ENCODE data around the gene TMPRSS7. TPM values are rescaled to one million over a fixed set of nuclear protein-coding genes. Genes with fewer than 3 reads are reported as not detected.
A peak's percentile ranks its signal among the peaks of the same experiment; 100 is the strongest.

Gene TMPRSS7
- polyA plus RNA-seq, 1 experiment = not detected

GRCh38 chr3:112090887-112091586 is 56.5 kb downstream of the TMPRSS7 start:
- H3K4me3 ChIP-seq (ENCODE audit: low read depth, low read length) = no peak overlapping the region
- TF ChIP-seq, protein P1, sequence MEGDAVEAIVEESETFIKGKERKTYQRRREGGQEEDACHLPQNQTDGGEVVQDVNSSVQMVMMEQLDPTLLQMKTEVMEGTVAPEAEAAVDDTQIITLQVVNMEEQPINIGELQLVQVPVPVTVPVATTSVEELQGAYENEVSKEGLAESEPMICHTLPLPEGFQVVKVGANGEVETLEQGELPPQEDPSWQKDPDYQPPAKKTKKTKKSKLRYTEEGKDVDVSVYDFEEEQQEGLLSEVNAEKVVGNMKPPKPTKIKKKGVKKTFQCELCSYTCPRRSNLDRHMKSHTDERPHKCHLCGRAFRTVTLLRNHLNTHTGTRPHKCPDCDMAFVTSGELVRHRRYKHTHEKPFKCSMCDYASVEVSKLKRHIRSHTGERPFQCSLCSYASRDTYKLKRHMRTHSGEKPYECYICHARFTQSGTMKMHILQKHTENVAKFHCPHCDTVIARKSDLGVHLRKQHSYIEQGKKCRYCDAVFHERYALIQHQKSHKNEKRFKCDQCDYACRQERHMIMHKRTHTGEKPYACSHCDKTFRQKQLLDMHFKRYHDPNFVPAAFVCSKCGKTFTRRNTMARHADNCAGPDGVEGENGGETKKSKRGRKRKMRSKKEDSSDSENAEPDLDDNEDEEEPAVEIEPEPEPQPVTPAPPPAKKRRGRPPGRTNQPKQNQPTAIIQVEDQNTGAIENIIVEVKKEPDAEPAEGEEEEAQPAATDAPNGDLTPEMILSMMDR (IDR thresholded peaks at IDR 0.05; ENCODE audit: low read depth, low read length) = no peak
- ChIA-PET POLR2A (no interaction called here), CTCF (interaction anchor here (0.7 to 1.1 kb wide), 2 partner anchors 21 to 374 kb away, joined by 3 to 5 read pairs; no protein-coding TSS in a partner anchor)
- H3K27ac ChIP-seq (ENCODE audit: low read depth, low read length) = no peak overlapping the region
- H3K9me3 ChIP-seq (ENCODE audit: control insufficient read depth, insufficient read depth, low read length) = peaks cover 2% of the 10 kb centered on the region; the same call in 1 of the 2 replicates
- no peaks in the 10 kb centered on the region for H3K27me3 ChIP-seq (ENCODE audit: control insufficient read depth, insufficient read depth, low read length)
- DNase-seq (ENCODE audit: low read depth, low spot score) = no peak

DNA sequence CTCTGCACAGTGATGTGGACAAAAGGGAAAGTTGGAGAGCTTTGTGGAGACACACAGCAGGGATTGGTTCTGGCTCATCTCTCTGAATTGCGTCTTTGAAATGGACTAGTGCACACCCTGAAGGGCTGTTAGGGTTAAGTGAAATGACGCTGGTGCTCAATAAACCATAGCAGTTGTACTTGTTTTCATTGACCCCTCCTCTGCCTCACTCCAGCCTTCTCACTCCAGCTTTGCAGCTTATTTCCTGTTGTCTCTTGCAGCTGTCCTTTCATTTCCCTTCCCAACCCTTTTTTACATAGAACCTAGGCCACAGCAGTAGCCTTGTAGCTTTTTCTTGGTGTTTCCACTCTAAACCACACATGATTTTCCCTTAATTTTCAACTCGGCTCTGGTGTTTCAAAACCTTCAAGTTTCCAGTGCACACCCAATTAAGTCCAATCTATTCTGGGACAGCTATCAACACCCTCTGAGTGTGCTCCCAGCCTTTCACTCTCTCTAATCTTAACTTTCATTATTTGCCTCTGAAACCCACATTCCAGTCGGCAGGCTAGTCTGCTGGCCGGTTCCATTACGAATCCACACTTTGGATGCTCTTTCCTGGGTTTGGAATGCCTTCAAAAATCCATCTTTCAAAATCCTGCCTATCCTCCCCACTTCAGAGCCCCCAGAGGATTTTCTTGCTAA is 58.1 kb downstream of the TMPRSS7 start:
- no peak for DNase-seq (ENCODE audit: low read depth, low spot score)
- no peak overlapping the region for H3K4me3 ChIP-seq (ENCODE audit: low read depth, low read length)
- ChIA-PET POLR2A (no interaction called here), CTCF (interaction anchor here (0.6 to 1.3 kb wide), 3 partner anchors 19 to 129 kb away, joined by 3 to 5 read pairs (median 5); no protein-coding TSS in a partner anchor)
- H3K27ac ChIP-seq (ENCODE audit: low read depth, low read length) = peak overlapping the region; percentile 57
- TF ChIP-seq, protein P1 (IDR thresholded peaks at IDR 0.05; ENCODE audit: low read depth, low read length) = no peak
- H3K27me3 ChIP-seq (ENCODE audit: control insufficient read depth, insufficient read depth, low read length) = no peaks in the 10 kb centered on the region
- no peaks in the 10 kb centered on the region for H3K9me3 ChIP-seq (ENCODE audit: control insufficient read depth, insufficient read depth, low read length)

- Histone ChIP-seq H3K27ac (ENCODE audit: low read depth, low read length) (peak overlapping the region; percentile 57), H3K9me3 (ENCODE audit: control insufficient read depth, insufficient read depth, low read length) (no peaks in the 10 kb centered on the region), H3K4me3 (ENCODE audit: low read depth, low read length) (no peak overlapping the region), H3K27me3 (ENCODE audit: control insufficient read depth, insufficient read depth, low read length) (no peaks in the 10 kb centered on the region)
- TF ChIP-seq, protein P1 (IDR thresholded peaks at IDR 0.05; ENCODE audit: low read depth, low read length) = no peak
- ChIA-PET POLR2A (no interaction called here), CTCF (interaction anchor here (1.3 kb wide), 2 partner anchors 19 to 104 kb away, joined by 5 read pairs; no protein-coding TSS in a partner anchor)
- no peak for DNase-seq (ENCODE audit: low read depth, low spot score)
These were observed 58.6 kb downstream of the TMPRSS7 start for GRCh38 chr3:112093180-112093522.

DNA sequence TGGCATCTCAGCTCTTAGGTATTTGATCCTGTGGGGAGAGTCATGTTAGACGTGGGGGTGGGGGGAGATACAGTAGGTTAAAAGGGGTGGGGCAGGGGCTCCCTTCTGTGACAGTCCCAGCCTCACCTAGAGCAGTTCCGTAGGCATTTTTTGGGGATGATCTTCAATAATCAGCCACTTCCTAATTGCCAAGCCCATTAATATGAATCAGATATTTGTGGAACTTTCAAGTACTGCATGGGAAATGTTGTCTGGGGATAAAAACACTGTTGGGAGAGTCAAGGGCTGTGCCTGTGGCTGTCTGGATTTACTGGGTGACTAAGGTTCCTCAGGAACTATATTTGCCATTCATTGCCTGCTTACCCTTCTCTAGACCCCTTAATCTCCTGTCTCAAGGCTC is 61.2 kb downstream of the TMPRSS7 start:
- no peak for DNase-seq (ENCODE audit: low read depth, low spot score)
- Histone ChIP-seq H3K9me3 (ENCODE audit: control insufficient read depth, insufficient read depth, low read length) (no peaks in the 10 kb centered on the region), H3K27ac (ENCODE audit: low read depth, low read length) (no peak overlapping the region), H3K4me3 (ENCODE audit: low read depth, low read length) (no peak overlapping the region), H3K27me3 (ENCODE audit: control insufficient read depth, insufficient read depth, low read length) (no peaks in the 10 kb centered on the region)
- ChIA-PET POLR2A (no interaction called here), CTCF (interaction anchor here (7.5 kb wide), 1 partner anchor 15 kb away, joined by 52 read pairs; no protein-coding TSS in a partner anchor)
- TF ChIP-seq, protein P1 (IDR thresholded peaks at IDR 0.05; ENCODE audit: low read depth, low read length) = no peak

DNA sequence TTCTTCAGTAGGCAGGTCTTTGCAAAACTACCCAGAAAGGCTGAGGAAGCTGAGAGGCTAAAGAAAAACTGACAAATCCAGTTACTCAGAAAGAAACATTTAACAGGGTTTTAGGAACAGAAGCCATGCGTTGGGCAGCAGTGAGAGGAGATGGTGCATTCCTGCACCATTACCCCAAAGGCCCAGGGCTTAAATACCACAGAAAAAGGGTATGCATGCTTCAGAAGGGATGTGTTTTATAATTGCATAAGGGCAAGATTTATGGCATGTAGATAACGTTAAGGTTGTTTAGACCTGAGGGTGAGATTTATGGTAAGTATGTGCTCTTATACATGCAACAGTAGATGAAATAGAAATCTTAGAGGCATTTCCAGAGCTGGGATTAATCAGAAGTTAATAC is 61.6 kb downstream of the TMPRSS7 start:
- ChIA-PET POLR2A (no interaction called here), CTCF (interaction anchor here (1.2 to 7.5 kb wide), 2 partner anchors 15 to 53 kb away, joined by 3 to 52 read pairs; no protein-coding TSS in a partner anchor)
- H3K27me3 ChIP-seq (ENCODE audit: control insufficient read depth, insufficient read depth, low read length) = no peaks in the 10 kb centered on the region
- no peak for DNase-seq (ENCODE audit: low read depth, low spot score)
- no peak overlapping the region for H3K4me3 ChIP-seq (ENCODE audit: low read depth, low read length)
- H3K9me3 ChIP-seq (ENCODE audit: control insufficient read depth, insufficient read depth, low read length) = no peaks in the 10 kb centered on the region
- TF ChIP-seq, protein P1 (IDR thresholded peaks at IDR 0.05; ENCODE audit: low read depth, low read length) = no peak
- H3K27ac ChIP-seq (ENCODE audit: low read depth, low read length) = no peak overlapping the region

Data from AG04450 (cell line).